ENCODE results near the gene COLEC12.
A peak's percentile ranks its signal among the peaks of the same experiment; 100 is the strongest.
"Not testable (repeated sequence)": the region's sequence is repeated elsewhere in the genome, so short reads cannot be mapped to it uniquely, and the experiment has no call there.

COLEC12 gene

DNA sequence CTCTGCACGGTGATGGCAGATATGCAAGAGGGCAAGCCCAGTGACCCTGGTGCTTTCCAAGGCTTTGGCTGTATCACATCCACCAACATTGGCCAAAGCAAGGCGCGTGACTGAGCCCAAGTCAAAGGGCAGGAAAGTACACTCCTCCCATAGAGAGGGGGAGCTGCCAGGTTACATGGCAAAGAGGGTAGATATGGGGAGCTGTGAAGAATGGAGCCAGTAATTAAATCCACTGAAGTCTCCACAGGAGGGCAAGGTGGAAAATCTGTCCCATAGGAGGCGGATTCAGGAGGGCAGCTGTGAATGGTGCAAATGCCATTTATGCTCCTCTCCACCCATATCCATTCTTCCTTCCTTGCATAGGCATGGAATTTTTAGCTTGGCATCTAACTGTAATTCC, 188.1 kb downstream of the COLEC12 start:
- no peak for DNase-seq

DNA sequence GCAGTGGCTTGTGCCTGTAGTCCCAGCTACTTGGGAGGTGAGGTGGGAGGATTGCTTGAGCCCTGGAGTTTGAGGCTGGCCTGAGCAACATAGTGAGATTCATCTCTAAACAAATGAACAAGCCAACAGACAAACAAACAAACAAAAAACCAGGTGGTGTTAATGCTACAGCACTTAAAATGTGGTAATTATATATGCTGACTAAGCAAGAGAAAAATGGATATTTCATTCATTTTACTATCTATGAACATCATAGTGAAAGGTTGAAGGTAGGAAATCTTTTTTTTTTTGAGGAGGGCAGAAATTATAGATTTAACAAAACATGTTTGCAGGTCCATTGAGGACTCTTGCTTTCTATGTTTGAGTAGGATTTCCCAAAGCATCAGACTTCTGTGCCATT, 190.5 kb downstream of the COLEC12 start:
- no peak for DNase-seq

DNA sequence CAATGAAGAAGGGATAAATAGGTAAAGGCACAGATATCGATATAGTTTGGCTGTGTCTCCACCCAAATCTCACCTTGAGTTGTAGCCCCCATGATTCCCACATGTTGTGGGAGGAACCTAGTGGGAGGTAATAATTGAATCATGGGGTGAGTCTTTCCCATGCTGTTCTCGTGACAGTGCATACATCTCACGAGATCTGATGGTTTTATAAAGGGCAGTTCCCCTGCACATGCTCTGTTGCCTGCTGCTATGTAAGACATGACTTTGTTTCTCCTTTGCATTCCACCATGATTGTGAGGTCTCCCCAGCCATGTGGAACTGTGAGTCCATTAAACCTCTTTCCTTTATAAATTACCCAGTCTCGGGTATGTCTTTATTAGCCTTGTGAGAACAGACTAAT, 192.4 kb downstream of the COLEC12 start:
- DNase-seq = not testable (repeated sequence)

DNA sequence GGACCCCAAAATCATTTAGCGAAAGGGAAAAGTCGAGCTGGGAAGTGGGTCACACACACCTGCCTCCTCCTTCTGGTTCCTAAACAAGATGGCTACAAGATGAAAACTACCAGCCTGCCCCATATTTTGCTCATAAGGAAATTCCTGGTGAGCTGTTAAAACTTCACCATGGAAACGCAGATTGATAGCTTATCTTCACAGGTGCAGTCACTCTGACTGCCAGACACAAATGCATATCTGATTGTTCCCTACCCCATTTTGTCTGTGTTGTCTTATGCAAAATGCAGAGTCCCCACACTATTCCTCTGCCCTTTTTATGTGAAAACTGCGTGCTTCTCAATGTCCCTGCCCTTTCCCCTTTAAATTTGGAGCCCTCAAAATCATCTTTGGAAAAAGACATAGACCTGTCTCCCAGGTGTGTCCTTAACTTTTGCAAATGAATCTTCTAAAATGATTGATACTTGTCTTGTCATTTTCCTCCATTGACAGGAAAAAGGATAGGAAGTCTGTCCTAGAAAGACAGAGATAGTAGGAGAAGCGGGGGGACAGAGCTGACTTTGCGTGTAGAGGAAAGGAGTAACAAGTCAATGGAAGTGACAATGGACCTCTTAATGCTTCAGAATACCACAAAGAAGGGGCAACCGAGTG, 193.8 kb downstream of the COLEC12 start:
- no peak for DNase-seq

DNA sequence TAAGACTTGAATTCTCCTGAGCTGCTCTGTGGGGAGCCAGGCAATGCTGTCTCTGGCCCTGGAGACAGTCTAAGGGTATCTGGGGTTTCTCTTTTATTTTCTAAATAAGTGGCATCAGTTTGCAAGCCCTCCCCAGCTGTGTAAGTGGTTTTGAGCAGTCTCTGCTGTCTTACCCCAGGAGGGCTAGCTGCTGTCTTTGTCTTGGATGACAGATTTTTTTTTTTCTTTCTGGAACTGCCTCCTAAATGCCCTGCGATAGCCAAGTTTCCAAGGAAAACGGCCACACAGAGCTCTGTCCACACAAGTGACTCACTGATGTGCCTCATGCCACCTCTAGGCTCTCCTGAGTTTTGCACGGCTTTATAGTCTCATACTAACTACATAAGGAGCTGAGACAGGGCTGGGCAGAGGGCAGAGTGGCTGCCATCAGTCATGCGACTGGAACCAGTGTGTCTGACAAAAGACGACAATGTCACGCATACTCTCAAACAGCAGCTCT, 195.4 kb downstream of the COLEC12 start:
- DNase-seq = no peak

DNA sequence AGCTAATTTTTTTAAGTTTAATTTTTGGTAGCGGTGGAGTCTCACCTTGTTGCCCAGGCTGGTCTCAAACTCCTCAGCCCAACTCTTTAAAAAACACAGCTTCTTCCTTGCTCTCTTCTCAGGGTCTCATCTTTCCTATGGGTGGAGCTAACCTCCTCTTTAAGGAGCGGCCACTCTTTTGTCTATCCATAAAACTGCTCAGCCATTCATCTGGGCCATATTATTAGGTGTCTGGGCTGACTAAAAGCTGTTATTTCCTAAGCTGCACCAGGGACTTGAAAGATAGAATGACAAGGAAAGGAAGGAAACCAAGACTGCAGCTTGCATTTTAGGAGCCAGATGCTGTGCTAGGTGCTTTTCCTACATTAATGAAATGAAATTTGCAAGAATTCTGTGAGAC, 196.9 kb downstream of the COLEC12 start:
- no peak for DNase-seq

DNA sequence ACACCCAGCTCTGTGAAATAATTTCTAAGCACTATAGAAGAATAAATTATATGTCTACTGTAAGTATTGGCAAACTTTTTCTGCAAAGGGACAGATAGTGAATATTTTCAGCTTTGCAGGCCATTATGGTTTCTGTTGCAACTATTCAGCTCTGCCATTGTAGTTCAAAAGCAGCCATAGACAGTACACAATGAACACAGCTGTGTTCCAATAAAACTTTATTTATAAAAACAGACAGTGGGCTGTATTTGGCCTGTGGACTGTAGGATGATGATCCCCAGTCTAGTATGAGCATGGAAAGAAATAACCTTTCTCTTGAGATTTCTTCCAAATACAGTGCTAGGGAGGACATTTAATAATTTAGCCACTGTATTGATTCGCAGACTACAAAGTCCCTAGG, 197.5 kb downstream of the COLEC12 start:
- no peak for DNase-seq

DNA sequence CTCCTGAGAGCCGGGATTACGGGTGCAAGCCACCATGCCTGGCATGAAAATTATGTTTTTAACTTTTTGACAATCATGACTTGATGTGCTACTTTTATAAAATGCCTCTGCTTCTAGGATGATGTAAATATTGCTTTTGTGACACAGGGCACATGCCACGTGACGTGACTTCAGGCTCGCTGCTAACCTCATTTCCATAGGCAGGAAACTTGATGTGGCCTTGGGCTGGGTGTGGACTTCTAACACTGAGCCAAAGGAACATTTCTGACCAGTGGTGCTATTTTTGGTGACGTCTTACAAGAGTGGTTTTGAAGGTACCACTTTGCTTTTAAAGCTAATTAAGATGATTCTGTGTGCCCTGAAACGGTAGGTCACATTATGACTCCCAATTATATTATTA, 198.4 kb downstream of the COLEC12 start:
- DNase-seq = no peak

DNA sequence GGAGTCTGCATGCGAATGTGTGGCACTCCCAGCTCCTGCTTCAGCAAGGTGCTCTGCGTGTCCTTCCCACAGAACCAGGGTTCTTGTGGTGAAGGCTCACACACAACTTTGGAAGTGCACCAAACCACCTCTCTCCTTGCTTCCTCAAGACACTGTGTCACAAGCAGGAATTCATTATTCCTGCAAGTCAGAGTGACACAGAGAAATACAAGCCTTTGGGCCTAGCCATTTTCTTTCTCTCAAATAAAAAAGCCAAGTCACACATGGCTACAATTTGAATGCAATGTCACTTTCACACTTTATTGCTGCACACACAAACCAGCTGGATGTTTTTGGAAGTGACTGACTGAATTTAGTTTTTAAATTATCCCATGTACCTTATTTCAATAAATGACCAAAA, 202.6 kb downstream of the COLEC12 start:
- DNase-seq = no peak

DNA sequence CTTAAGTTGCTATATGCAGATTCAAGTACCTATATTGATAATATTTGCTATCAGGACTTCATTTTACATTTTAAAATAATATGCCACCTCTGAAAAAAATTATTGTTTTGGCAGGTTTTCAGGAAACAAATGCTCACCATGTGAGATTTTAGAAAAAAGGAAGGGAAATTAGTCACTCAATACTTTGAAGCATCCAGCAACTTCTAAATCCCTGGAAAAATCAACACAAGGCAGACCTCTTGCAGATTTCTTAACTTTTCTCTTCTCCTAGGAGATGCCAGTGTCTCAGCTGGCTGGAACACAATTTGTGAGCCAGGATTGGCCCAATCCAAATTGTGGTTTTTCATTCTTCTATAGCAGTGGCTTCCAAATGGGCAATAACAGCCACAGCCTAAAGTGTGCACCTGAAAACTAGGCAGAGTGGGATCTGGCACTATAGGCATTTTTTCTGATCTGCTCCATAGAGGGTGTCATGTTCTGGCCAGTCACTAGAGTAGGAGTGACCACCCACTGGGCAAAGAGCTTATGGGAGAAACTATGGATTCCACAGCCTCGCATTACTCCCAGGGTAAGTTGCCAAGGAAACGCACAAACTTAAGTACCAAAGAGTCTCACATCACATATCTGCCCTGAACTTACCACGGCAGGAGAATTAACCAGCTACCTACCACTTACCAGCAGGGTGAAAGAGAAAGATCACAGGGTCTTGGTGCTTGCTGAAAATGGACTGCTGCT, 204.6 kb downstream of the COLEC12 start:
- no peak for DNase-seq

DNA sequence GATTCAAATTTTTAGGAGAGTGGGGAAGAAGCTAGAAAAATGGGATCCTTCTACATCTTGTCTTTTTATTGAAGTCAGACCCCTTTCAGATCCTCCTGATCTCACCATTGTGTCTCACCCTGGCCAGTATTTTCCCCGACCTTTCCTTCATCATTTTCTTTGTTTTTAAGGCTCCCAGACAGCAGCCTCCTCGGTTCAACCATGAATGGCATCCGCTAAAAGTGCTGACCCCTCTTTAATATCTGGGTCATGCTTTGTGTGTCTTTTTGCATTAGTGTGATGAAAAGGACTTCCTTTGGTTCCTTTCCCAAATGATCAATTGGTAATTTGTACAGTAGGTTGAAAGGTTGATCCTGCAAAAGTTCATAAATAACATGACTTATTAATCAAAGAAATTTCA, 205.9 kb downstream of the COLEC12 start:
- DNase-seq = no peak

DNA sequence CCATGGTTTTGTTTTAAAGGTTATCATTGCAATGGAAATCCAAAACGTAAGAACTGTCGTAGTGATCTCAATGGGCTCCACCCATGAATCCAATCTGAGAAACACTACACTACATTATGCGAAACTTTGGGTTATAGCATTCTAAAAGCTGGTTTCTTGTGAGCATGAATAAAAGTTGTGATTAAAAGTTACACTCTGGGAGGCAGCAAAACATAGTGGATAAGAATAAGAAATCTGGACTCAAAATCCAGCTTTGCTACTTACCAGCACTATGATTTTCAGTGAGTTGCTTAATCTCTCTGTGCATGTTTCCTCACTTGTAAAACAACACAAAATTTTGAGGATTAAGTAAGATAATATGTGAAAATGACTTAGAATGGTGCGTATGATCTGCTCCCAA, 207.0 kb downstream of the COLEC12 start:
- DNase-seq = peak; percentile 10

DNA sequence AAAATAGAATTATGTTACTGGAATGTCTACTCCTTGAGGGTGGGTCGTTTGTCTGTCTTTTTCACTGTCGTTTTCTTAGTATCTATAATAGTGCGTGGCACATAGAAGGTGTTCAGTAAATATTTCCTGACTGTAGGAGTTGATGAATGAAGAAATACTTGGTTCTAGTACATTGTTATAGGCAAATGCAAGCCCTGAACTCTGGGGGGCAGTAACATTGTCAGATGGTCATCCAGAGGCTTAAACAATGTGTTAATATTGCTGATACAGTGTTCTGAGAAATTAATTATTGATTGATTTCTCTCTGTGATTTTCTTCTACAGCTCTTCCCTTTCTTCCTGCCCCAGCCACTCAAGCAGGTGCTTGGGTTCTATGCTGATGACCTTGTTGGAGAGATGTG, 208.2 kb downstream of the COLEC12 start:
- no peak for DNase-seq

DNA sequence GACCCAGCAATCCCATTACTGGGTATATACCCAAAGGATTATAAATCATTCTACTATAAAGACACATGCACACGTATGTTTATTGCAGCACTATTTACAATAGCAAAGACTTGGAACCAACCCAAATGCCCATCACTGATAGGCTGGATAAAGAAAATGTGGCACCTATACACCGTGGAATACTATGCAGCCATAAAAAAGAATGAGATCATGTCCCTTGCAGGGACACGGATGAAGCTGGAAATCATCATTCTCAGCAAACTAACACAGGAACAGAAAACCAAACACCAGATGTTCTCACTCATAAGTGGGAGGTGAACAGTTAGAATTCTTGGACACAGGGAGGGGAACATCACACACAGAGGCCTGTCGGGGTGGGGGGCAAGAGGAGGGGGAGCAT, 210.5 kb downstream of the COLEC12 start:
- DNase-seq = not testable (repeated sequence)

DNA sequence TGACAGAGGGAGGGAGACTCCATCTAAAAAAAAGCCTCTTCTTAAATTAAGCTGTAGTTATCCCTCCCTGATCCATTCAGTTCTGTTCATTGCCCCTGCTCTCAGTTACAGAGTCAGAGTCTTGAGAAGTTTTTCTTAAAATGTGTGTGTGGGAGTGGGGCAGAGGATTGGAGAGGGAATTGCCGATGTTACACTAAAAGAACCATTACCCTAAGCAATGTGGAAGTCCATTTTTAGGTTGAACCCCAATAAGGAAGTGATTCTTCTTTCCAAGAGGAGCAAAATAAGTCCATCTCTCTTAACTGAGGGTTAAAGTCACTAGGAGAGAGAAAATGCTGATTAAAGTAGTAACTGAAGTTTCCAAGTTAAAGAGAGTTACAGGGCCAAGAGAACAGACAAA, 211.5 kb downstream of the COLEC12 start:
- peak; percentile 77 for DNase-seq

DNA sequence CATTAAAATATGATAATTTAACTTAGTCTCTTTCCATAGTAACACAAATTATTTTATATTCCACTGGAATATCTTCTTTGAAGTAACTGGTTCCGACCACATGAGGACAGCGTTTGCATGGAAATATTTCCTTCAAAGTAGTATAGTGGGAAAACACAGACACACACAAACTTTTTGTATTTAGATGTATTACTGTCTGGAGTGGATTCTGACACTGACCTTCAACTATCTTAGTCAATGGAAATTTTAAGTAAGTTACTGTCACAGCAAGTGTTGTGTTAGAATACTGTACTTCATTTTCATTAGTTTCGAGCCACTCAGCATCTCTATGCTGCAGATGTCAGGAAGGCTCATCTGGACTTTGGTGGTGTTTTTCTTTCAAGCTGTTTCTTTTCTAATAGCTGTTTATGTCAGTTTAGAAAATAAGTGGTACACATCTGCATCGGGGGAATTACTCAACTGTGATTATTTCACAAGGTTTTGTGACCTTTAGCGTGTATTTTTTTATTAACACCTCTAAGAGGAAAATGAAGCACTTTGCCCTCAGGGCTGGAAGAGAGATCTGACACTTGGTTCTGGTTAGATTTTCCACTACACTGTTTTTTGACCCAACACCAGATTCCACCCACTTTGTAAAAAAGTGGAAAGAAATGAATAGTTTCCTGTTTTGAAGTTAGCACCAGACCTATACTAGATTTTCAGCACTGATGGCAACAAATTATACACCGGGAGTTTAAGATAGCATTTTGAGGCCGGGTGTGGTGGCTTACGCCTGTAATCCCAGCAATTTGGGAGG, 213.8 kb downstream of the COLEC12 start:
- DNase-seq = peak; percentile 53

DNA sequence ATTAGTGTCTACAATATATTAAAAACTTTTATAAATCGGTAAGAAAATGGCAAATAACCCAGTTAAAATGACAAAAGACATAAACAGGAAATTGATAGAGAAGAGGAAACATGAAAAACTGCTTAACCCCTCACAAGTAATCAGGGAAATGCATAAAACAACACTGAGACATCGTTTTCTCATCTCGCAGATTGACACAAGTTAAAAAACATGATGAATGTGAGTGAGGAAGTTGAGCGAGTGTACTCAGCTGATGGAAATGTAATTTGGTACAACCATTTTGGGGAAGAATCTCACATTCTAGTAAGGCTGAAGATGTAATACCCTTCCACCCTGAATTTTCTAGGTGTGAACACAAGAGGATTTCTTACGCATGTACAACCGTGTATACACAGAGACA, 214.7 kb downstream of the COLEC12 start:
- peak; percentile 13 for DNase-seq

DNA sequence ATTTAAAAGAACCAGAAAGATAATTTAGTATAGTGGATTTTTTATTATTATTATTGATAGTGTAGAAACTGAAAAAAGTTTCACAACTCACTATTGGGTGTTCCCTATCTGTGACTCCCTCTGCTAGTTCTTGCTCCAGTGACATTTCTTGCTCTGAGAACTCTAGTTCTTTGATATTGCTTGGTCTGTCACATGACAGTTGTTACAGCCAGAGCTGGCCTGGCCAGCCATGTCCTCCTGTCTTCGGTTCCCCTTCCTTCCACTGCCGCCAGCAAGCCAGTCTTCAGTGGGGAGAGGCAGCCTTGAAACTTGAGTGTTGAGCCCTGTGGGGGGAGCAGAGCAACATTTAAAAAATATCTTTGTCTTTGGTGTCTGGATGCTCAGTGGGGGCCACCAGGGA, 225.0 kb downstream of the COLEC12 start:
- peak; percentile 76 for DNase-seq

DNA sequence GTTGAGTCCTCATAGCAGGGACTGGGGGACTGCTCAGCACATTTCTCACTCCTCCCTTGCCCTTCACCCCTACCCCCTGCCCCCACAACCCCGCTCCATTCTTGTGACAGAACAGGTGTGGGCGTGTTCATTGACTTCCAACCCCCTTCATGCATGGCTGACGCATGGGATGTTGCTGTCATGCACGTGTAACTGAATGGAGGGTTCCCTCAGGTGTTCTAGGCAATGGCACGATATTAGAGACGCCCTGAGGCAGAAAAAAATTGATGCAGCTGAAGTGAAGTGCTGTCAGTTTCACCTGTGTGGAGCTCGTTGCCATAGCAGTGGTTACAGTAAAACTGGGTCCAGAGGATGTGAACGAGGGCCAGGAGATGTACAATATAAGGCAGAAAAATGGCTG, 226.2 kb downstream of the COLEC12 start:
- DNase-seq = no peak

DNA sequence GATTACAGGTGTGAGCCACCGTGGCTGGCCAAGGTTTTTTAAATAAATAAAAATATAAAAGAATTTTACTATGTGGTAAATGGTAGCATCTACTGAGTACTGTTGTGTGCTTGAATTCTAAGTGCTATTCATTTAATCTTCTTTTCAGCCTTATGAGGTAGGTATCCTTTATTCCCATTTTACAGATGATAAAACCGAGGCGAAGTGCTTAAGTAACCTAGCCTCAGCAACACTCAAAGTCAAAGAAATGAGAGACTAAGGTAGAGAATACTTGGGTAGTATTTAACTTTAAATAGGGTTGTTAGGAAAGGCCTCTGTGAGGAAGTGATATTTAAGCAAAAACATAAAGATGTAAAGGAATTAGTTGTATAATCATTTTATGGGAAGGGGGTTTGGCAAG, 227.0 kb downstream of the COLEC12 start:
- DNase-seq = no peak

DNA sequence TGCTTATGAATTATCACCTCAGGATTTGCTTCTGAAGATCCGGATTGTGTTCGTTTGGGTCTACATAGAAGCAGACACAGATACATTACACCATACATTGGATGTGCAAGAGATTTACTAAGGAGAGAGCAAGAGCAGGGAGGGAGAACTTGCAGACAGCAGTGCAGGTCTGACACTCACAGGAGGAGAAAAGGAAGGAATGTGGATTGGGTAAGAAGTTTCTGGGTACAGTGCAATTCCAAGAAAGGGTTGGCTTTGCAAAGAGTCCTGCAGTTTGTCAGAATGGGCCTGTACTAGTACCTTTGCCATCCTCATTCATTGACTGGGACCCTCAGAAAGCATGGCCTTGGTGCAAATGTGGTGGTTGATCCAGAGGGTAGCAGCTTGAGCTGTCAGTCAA, 227.9 kb downstream of the COLEC12 start:
- no peak for DNase-seq

DNA sequence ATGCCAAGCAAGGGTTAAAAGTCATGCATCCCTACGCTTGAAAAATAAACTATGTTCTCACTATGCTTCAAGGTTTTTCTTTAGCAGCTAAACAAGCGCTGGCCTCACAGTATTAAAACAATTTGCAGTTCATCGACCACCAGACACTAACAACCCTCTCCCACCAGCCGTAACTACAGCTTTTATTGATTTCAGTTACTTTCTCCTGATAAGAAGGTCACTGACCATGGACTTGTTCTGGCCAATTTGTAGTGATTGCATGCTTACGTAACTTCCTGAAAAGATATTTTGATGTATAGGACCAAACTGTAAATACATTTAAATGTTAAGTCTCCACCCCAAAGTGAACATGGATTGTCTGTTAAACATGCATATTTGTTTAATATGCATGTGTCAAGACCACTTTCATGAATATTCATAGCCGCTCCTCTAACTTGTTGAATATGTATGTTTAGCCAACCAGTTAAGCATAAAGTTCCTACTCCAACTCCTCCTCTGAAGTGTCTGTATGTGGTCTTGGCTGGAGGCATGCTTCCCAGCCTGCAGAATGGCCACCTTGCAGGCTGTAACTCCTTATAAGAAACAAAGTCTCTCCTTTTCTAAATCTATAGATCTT, 230.9 kb downstream of the COLEC12 start:
- no peak for DNase-seq

Measured in inflammatory macrophage treated with lipopolysaccharide for 4 hours (primary cell).